ENCODE results near the gene CHST3.

DNA sequence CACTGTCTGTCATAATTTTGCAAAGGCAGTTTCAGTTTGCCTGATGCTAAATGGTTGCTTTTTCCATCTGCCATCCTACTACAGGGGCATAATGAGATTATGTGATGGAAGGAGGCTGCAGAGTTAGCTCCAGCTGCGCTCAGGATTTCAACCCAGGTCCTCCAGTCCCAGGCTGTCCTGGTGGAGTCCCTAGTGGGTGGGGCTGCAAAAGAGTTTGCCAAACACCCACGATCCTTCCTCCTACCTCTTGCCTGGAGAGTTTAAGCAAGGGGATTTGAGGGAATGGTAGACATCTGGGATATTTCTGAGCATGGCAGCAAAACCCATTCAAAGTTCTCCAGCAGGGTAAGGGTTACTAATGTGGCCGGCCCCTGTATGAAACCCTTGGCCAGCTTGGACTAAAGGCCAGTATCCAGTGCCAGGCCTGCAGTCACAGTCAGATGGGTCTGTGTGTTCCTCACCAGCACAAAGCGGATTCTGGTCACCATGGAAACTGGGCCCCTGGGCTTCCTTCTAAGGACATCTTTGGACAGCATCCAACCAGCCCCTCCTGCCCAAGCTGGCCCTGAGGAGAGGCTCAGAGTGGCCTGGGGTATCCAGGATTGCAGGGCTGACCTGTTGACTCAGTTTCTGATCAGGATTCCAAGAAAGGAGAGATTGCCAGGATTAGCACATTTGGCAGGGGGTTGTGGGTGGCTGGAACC, 42.7 kb upstream of the CHST3 start:
- TF ChIP-seq GATA2 (IDR thresholded peaks at IDR 0.05; ENCODE audit: low read depth, low read length): no peak
- no peak for TF ChIP-seq GATA3 (IDR thresholded peaks at IDR 0.05; ENCODE audit: low read depth, low read length)

Measured in SH-SY5Y (cell line).